ENCODE measurements around the gene SULT1B1. TPM values are rescaled to one million over a fixed set of nuclear protein-coding genes. Genes with fewer than 3 reads are reported as not detected.

Gene SULT1B1
- total and polyA plus RNA-seq, 10 of the 15 experiments (the other 5 are each of a cell fraction or from before 2014, with no cell fraction given), result 0.01 to 0.05 (median 0.01) TPM; not detected in 7

- Histone ChIP-seq H3K27ac (ENCODE audit: control insufficient read depth, insufficient read depth) (no peak overlapping the region), H3K4me3 (no peak overlapping the region), H3K79me2 (ENCODE audit: control insufficient read depth, insufficient read depth, low read length) (no peaks in the 10 kb centered on the region), H3K9ac (ENCODE audit: control insufficient read depth, insufficient read depth, low read length) (no peak overlapping the region), H3K9me3 (replicated peaks; ENCODE audit: control insufficient read depth, insufficient read depth, low read length) (no peaks in the 10 kb centered on the region), H3K36me3 (ENCODE audit: control insufficient read depth in 2 of 2, insufficient read depth in 2 of 2, low read length in 1 of 2) (no peaks in the 10 kb centered on the region), H3K27me3 (replicated peaks in 1 of 2; ENCODE audit: control insufficient read depth in 2 of 2, insufficient read depth in 2 of 2, low read length in 1 of 2) (no peaks in the 10 kb centered on the region; a peak in 1 of 4 replicates), H3K4me1 (ENCODE audit: control insufficient read depth, insufficient read depth, low read length) (no peaks in the 10 kb centered on the region), H4K20me1 (ENCODE audit: control insufficient read depth, insufficient read depth) (no peaks in the 10 kb centered on the region), H2AFZ (ENCODE audit: control insufficient read depth, low read depth, low read length) (no peak overlapping the region), H3K4me2 (ENCODE audit: control insufficient read depth, insufficient read depth) (no peak overlapping the region)
- RAD21 ChIA-PET (ENCODE audit: unreplicated experiment), result no interaction called here
- FAIRE-seq, result no peak
- intact Hi-C loops (cut with micrococcal nuclease; ENCODE audit: unreplicated experiment), result no loop called here
- WGBS (ENCODE audit: insufficient coverage, insufficient replicate concordance, low lambda C conversion rate, missing lambda C conversion rate), result 0% methylated on average over 1 of the region's 1 CpG
- SMC1A ChIA-PET (ENCODE audit: uncharacterized antibody, unreplicated experiment), result no interaction called here
- DNase-seq (ENCODE audit: low read depth, low spot score), result no peak
- BruUV-seq (replicated peaks), result no TSS peak
- POLR2A ChIA-PET, result no interaction called here
- in situ Hi-C loops (cut with MboI), result no loop called here
- TF ChIP-seq NFYA (IDR thresholded peaks at IDR 0.05; ENCODE audit: borderline replicate concordance, low read depth, low read length), result no peak
- no peak for ATAC-seq
- CTCF ChIA-PET, result no interaction called here
These were observed 29.2 kb downstream of the SULT1B1 start for GRCh38 chr4:69731241-69731640.

GRCh38 chr4:69730002-69730401, 30.4 kb downstream of the SULT1B1 start:
- no peaks in the 10 kb centered on the region for H3K4me1 ChIP-seq (ENCODE audit: control insufficient read depth, insufficient read depth, low read length)
- FAIRE-seq (no peak), ATAC-seq (no peak), DNase-seq (ENCODE audit: low read depth, low spot score) (no peak)
- CTCF ChIA-PET, result no interaction called here
- SMC1A ChIA-PET (ENCODE audit: uncharacterized antibody, unreplicated experiment), result no interaction called here
- no peak overlapping the region for H3K4me2 ChIP-seq (ENCODE audit: control insufficient read depth, insufficient read depth)
- in situ Hi-C loops (cut with MboI), result no loop called here
- H3K79me2 ChIP-seq (ENCODE audit: control insufficient read depth, insufficient read depth, low read length), result no peaks in the 10 kb centered on the region
- H3K9me3 ChIP-seq (replicated peaks; ENCODE audit: control insufficient read depth, insufficient read depth, low read length), result no peaks in the 10 kb centered on the region
- H3K27me3 ChIP-seq (replicated peaks in 1 of 2; ENCODE audit: control insufficient read depth in 2 of 2, insufficient read depth in 2 of 2, low read length in 1 of 2), result no peaks in the 10 kb centered on the region; a peak in 1 of 4 replicates
- RAD21 ChIA-PET (ENCODE audit: unreplicated experiment), result no interaction called here
- H3K9ac ChIP-seq (ENCODE audit: control insufficient read depth, insufficient read depth, low read length), result no peak overlapping the region
- no peak overlapping the region for H2AFZ ChIP-seq (ENCODE audit: control insufficient read depth, low read depth, low read length)
- H3K4me3 ChIP-seq, result no peak overlapping the region
- H4K20me1 ChIP-seq (ENCODE audit: control insufficient read depth, insufficient read depth), result no peaks in the 10 kb centered on the region
- no peak overlapping the region for H3K27ac ChIP-seq (ENCODE audit: control insufficient read depth, insufficient read depth)
- H3K36me3 ChIP-seq (ENCODE audit: control insufficient read depth in 2 of 2, insufficient read depth in 2 of 2, low read length in 1 of 2), result no peaks in the 10 kb centered on the region
- no TSS peak for BruUV-seq (replicated peaks)
- POLR2A ChIA-PET, result no interaction called here
- intact Hi-C loops (cut with micrococcal nuclease; ENCODE audit: unreplicated experiment), result no loop called here
- TF ChIP-seq ASH2L (IDR thresholded peaks at IDR 0.05; ENCODE audit: borderline replicate concordance, low read depth), result no peak
- TF ChIP-seq TCF7 (IDR thresholded peaks at IDR 0.05; ENCODE audit: borderline replicate concordance), result no peak
- TF ChIP-seq HDAC6 (IDR thresholded peaks at IDR 0.05; ENCODE audit: unreplicated experiment), result no peak
- TF ChIP-seq MTA3 (IDR thresholded peaks at IDR 0.05; ENCODE audit: borderline replicate concordance, low read length), result no peak
- TF ChIP-seq CUX1 (IDR thresholded peaks at IDR 0.05; ENCODE audit: insufficient replicate concordance, low read depth, low read length), result no peak
- TF ChIP-seq ZNF622 (IDR thresholded peaks at IDR 0.05), result no peak
- no peak for TF ChIP-seq KLF5 (IDR thresholded peaks at IDR 0.05; ENCODE audit: partially characterized antibody)
- no peak for TF ChIP-seq POU2F2 (IDR thresholded peaks at IDR 0.05; ENCODE audit: borderline replicate concordance, low read depth, low read length)
- no peak for TF ChIP-seq BMI1 (IDR thresholded peaks at IDR 0.05; ENCODE audit: borderline replicate concordance)
